GM23338 (cell line): ENCODE data around the gene HSBP1. TPM values are rescaled to one million over a fixed set of nuclear protein-coding genes. Genes with fewer than 3 reads are reported as not detected.

Experiments
- ATAC-seq: fragments of 200-7000 bp; cut with Tn5 transposase; 3 replicates; pipeline ENCODE4 v1.9.1; 2020
- DNase-seq: peaks from one replicate; pipeline ENCODE4 v3.0.0-alpha.2; 2015; ENCODE audit warnings: low spot score
- H2AFZ ChIP-seq: fragments of 200-600 bp; sonication (generic); 2 replicates; pipeline ENCODE4 v1.8.0; 2016; ENCODE audit warnings: antibody characterized with exemption, mild to moderate bottlenecking, moderate library complexity
- H3F3A ChIP-seq: fragments of 200-600 bp; sonication (generic); replicated peaks from 2 replicates; pipeline ENCODE4 v1.8.0; 2017; ENCODE audit warnings: antibody characterized with exemption, mixed run types, low read depth
- H3K27ac ChIP-seq: fragments of 200-600 bp; sonication (generic); 2 replicates; pipeline ENCODE4 v1.6.1; 2016; ENCODE audit warnings: low read depth
- H3K27me3 ChIP-seq: fragments of 200-600 bp; sonication (generic); 2 replicates; pipeline ENCODE4 v1.8.0; 2016; ENCODE audit warnings: mild to moderate bottlenecking, mixed run types, moderate library complexity; ENCODE audit not compliant: insufficient read depth
- H3K36me3 ChIP-seq: fragments of 200-600 bp; sonication (generic); 2 replicates; pipeline ENCODE4 v1.8.0; 2016; ENCODE audit warnings: mild to moderate bottlenecking; ENCODE audit not compliant: insufficient read depth
- H3K4me1 ChIP-seq: fragments of 200-600 bp; sonication (generic); 2 replicates; pipeline ENCODE4 v1.8.0; 2016; ENCODE audit warnings: mild to moderate bottlenecking, moderate library complexity; ENCODE audit not compliant: insufficient read depth
- H3K4me2 ChIP-seq: fragments of 200-600 bp; sonication (generic); 2 replicates; pipeline ENCODE4 v1.7.1; 2017; ENCODE audit warnings: mixed run types
- H3K4me3 ChIP-seq: fragments of 200-600 bp; sonication (generic); 2 replicates; pipeline ENCODE4 v1.6.1; 2016; ENCODE audit warnings: mixed run types
- H3K79me2 ChIP-seq: fragments of 200-600 bp; sonication (generic); replicated peaks from 2 replicates; pipeline ENCODE4 v1.8.0; 2017; ENCODE audit warnings: mild to moderate bottlenecking; ENCODE audit not compliant: insufficient read depth
- H3K9me2 ChIP-seq: fragments of 200-600 bp; sonication (generic); 2 replicates; pipeline ENCODE4 v1.8.0; 2017; ENCODE audit not compliant: insufficient read depth
- H4K20me1 ChIP-seq: fragments of 200-600 bp; sonication (generic); replicated peaks from 2 replicates; pipeline ENCODE4 v1.8.0; 2017; ENCODE audit warnings: mild to moderate bottlenecking; ENCODE audit not compliant: insufficient read depth
- H3K27ac Mint-ChIP-seq: 2 replicates; pipeline ENCODE4 v1.8.0; 2020; ENCODE audit warnings: inconsistent platforms, mild to moderate bottlenecking, moderate library complexity, mixed read lengths
- H3K27me3 Mint-ChIP-seq: 3 replicates; pipeline ENCODE4 v1.8.0; 2022; ENCODE audit warnings: low read depth, mild to moderate bottlenecking, moderate library complexity, mixed read lengths, inconsistent platforms; ENCODE audit not compliant: insufficient read depth, poor library complexity
- H3K36me3 Mint-ChIP-seq: 3 replicates; pipeline ENCODE4 v1.8.0; 2021; ENCODE audit warnings: low read depth, mild to moderate bottlenecking, inconsistent platforms, moderate library complexity, mixed read lengths
- H3K4me1 Mint-ChIP-seq: 3 replicates; pipeline ENCODE4 v1.8.0; 2020; ENCODE audit warnings: mild to moderate bottlenecking, inconsistent platforms, mixed read lengths
- H3K4me3 Mint-ChIP-seq: 3 replicates; pipeline ENCODE4 v1.8.0; 2021; ENCODE audit warnings: moderate library complexity, mild to moderate bottlenecking, inconsistent platforms, mixed read lengths
- H3K9me3 Mint-ChIP-seq: 3 replicates; pipeline ENCODE4 v1.8.0; 2020; ENCODE audit warnings: moderate library complexity, mild to moderate bottlenecking, inconsistent platforms, mixed read lengths
- CREB1 ChIP-seq: fragments of 250-450 bp; sonication (Bioruptor Pico); IDR thresholded peaks from 2 replicates; pipeline ENCODE4 v1.5.0; 2020; ENCODE audit warnings: low read depth, mild to moderate bottlenecking, moderate library complexity
- CTCF ChIP-seq, 2 experiments: fragments of 200-600 bp in 1 of 2; sonication (generic) in 1 of 2; conservative IDR thresholded peaks; 2 replicates each; pipeline versions ENCODE4 v1.5.1 to v1.6.1; 2016 to 2017; ENCODE audit warnings: antibody characterized with exemption in 2 of 2, low read depth in 2 of 2, mild to moderate bottlenecking in 2 of 2, moderate library complexity in 1 of 2
- JUNB ChIP-seq: IDR thresholded peaks from one replicate; pipeline ENCODE4 v1.6.1; 2016; ENCODE audit warnings: antibody characterized with exemption; ENCODE audit not compliant: unreplicated experiment
- REST ChIP-seq: IDR thresholded peaks from one replicate; pipeline ENCODE4 v1.6.1; 2018; ENCODE audit warnings: antibody characterized with exemption; ENCODE audit not compliant: unreplicated experiment
- STAT1 ChIP-seq: IDR thresholded peaks from one replicate; pipeline ENCODE4 v1.6.1; 2016; ENCODE audit warnings: antibody characterized with exemption; ENCODE audit not compliant: unreplicated experiment
- ZNF114 ChIP-seq: fragments of 250-450 bp; sonication (Bioruptor Pico); IDR thresholded peaks from 2 replicates; pipeline ENCODE4 v1.5.0; 2020; ENCODE audit warnings: mild to moderate bottlenecking, moderate library complexity
- polyA plus RNA-seq: library from polyadenylated mRNA; unstranded; fragments of >200 nt; fragmentation: Nextera tagmentation; extraction: Ambion mirVana; gene quantifications from 2 replicates; pipeline ENCODE4 v1.2.1, GENCODE V29; 2016
- total RNA-seq: library from RNA; depleted of rRNA; stranded (reverse); fragments of >200 nt; shearing (Covaris generic); gene quantifications from 2 replicates; pipeline ENCODE4 v1.2.3, GENCODE V29; 2014
- TF ChIP-seq, protein P1 (sequence below): fragments of 250-450 bp; sonication (Bioruptor Pico); IDR thresholded peaks from 2 replicates; pipeline ENCODE4 v1.5.0; 2020; ENCODE audit warnings: mild to moderate bottlenecking, moderate library complexity

The HSBP1 gene
- total and polyA plus RNA-seq, 2 experiments from 2014 or later: 71.0 to 817 TPM

- Histone ChIP-seq H3K9me2 (no peaks in the 10 kb centered on the region), H3K27ac (no peak overlapping the region), H4K20me1 (no peaks in the 10 kb centered on the region), H3K27me3 (no peaks in the 10 kb centered on the region), H3K79me2 (no peaks in the 10 kb centered on the region), H3F3A (no peaks in the 10 kb centered on the region), H3K4me3 (no peak overlapping the region), H3K36me3 (no peaks in the 10 kb centered on the region), H3K4me2 (no peak overlapping the region), H3K4me1 (no peaks in the 10 kb centered on the region), H2AFZ (no peak overlapping the region)
- peaks cover 3% of the 10 kb centered on the region; the same call in 2 of the 3 replicates for H3K9me3 Mint-ChIP-seq
- no peaks in the 10 kb centered on the region for H3K36me3 Mint-ChIP-seq
- TF ChIP-seq JUNB (no peak), CTCF (conservative IDR thresholded peaks at IDR 0.05; ENCODE audit: low read depth in 2 of 2) (no peak), REST (no peak), STAT1 (no peak), ZNF114 (CRISPR knock-in tag) (no peak), CREB1 (no peak)
- TF ChIP-seq, protein P1, sequence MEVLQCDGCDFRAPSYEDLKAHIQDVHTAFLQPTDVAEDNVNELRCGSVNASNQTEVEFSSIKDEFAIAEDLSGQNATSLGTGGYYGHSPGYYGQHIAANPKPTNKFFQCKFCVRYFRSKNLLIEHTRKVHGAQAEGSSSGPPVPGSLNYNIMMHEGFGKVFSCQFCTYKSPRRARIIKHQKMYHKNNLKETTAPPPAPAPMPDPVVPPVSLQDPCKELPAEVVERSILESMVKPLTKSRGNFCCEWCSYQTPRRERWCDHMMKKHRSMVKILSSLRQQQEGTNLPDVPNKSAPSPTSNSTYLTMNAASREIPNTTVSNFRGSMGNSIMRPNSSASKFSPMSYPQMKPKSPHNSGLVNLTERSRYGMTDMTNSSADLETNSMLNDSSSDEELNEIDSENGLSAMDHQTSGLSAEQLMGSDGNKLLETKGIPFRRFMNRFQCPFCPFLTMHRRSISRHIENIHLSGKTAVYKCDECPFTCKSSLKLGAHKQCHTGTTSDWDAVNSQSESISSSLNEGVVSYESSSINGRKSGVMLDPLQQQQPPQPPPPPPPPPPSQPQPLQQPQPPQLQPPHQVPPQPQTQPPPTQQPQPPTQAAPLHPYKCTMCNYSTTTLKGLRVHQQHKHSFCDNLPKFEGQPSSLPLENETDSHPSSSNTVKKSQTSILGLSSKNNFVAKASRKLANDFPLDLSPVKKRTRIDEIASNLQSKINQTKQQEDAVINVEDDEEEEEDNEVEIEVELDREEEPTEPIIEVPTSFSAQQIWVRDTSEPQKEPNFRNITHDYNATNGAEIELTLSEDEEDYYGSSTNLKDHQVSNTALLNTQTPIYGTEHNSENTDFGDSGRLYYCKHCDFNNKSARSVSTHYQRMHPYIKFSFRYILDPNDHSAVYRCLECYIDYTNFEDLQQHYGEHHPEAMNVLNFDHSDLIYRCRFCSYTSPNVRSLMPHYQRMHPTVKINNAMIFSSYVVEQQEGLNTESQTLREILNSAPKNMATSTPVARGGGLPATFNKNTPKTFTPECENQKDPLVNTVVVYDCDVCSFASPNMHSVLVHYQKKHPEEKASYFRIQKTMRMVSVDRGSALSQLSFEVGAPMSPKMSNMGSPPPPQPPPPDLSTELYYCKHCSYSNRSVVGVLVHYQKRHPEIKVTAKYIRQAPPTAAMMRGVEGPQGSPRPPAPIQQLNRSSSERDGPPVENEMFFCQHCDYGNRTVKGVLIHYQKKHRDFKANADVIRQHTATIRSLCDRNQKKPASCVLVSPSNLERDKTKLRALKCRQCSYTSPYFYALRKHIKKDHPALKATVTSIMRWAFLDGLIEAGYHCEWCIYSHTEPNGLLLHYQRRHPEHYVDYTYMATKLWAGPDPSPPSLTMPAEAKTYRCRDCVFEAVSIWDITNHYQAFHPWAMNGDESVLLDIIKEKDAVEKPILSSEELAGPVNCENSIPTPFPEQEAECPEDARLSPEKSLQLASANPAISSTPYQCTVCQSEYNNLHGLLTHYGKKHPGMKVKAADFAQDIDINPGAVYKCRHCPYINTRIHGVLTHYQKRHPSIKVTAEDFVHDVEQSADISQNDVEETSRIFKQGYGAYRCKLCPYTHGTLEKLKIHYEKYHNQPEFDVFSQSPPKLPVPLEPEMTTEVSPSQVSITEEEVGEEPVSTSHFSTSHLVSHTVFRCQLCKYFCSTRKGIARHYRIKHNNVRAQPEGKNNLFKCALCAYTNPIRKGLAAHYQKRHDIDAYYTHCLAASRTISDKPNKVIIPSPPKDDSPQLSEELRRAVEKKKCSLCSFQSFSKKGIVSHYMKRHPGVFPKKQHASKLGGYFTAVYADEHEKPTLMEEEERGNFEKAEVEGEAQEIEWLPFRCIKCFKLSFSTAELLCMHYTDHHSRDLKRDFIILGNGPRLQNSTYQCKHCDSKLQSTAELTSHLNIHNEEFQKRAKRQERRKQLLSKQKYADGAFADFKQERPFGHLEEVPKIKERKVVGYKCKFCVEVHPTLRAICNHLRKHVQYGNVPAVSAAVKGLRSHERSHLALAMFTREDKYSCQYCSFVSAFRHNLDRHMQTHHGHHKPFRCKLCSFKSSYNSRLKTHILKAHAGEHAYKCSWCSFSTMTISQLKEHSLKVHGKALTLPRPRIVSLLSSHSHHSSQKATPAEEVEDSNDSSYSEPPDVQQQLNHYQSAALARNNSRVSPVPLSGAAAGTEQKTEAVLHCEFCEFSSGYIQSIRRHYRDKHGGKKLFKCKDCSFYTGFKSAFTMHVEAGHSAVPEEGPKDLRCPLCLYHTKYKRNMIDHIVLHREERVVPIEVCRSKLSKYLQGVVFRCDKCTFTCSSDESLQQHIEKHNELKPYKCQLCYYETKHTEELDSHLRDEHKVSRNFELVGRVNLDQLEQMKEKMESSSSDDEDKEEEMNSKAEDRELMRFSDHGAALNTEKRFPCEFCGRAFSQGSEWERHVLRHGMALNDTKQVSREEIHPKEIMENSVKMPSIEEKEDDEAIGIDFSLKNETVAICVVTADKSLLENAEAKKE (CRISPR knock-in tag): no peak
- H3K27ac Mint-ChIP-seq: no peak overlapping the region
- no peak for DNase-seq
- H3K4me1 Mint-ChIP-seq: peaks cover 8% of the 10 kb centered on the region
- H3K27me3 Mint-ChIP-seq: no peaks in the 10 kb centered on the region
- ATAC-seq: no peak
- no peak overlapping the region for H3K4me3 Mint-ChIP-seq
Observed at GRCh38 chr16:83762992-83763358, 44.8 kb upstream of the HSBP1 start.
